Activated CD4-positive, CD25-positive, alpha-beta regulatory T cell treated with anti-CD3 and anti-CD28 coated beads, Interleukin-2, amount 50 U/mL, for 72 hours (primary cell): ENCODE results near the gene YEATS4.

ENCODE experiments used
- DNase-seq: peaks from one replicate; pipeline ENCODE4 v3.0.0; 2021

The YEATS4 gene

GRCh38 chr12:69396041-69396440 lies 36.5 kb downstream of the YEATS4 start:
- DNase-seq = no peak

DNA sequence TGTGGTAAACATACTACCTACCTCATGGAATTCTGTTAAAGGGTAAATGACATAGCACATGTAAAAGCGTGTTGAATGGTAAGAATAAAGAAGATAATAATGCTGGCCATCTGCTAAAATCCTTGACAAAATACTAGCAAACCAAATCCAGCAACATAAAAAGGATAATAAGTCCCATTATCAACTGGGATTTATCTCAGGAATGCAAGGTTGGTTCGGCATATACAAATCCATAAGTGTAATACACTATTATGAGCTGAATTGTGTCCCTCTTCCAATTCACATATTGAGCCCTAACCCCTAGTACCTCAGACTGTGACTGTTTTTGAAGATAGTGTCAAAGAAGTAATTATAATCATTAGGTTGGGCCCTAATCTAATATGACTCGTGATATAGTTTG lies 37.4 kb downstream of the YEATS4 start:
- DNase-seq = no peak

- no peak for DNase-seq
These were observed 38.4 kb downstream of the YEATS4 start for GRCh38 chr12:69397978-69398377.

DNA sequence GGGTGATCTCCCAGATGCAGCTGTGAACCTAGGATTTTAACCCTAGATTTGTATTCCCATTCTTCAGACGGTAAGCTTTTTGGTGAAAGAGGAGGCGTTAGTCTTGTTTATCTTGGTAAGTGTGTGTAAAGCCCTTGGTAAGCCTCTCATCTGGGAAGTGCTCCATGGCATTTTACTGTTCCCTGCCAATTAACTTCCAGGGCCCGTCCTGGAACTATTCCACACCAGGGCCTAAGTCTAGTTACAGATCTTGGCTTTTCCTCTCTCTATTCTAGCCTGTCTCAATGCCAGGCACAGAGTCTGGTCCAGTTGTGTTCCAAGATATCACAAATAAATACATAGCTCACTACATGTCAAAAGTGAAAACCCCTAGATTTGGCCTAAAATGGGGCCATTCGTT lies 42.4 kb downstream of the YEATS4 start:
- DNase-seq = no peak

GRCh38 chr12:69404851-69405565 lies 45.5 kb downstream of the YEATS4 start:
- no peak for DNase-seq

DNA sequence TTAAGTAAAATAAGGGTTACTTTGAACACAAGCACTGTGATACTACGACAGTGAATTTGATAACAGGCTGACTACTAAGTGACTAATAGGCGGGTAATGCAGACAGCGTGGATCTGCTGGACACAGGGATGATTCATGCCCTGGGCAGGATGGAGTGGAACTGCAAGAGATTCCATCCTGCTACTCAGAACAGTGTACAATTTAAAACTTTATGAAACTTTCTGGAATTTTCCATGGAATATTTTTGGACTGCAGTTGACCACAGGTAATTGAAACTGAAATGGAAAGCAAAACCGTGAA lies 46.0 kb downstream of the YEATS4 start:
- no peak for DNase-seq

DNA sequence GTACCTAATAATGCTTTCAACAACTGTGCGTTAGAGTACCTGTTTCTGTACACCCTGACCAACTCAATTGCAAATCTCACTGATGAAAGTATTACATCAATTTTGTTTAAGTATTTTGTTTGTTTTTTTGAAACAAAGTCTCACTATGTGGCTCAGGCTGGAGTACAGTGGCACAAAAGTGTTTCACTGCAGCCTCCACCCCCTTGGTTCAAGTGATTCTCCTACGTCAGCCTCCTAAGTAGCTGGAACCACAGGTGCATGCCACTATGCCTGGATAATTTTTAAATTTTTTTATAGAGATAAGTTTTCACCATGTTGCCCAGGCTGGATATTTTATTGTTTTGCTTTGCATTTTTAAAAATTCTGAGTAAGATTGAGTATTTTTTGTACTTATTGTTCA lies 46.7 kb downstream of the YEATS4 start:
- DNase-seq = no peak

DNA sequence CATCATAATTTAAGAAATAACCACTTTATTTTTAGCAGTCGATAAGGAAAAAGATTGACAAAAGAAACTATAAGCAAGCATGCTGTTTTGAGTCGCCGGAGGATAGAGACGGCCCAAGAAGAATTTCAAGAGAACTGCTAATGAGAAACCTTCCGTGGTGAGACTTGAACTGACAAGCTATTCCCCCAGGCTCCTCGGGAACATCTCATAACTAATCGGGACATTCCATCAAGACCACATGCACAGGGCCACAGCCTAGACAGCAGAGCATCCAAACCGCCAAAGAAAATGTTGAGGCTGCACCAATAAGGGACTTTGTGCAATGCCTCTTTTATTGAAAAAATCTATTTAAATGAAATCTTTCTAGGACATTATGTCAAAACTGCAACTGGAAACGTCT lies 51.0 kb downstream of the YEATS4 start:
- no peak for DNase-seq

GRCh38 chr12:69412655-69413054 lies 53.1 kb downstream of the YEATS4 start:
- DNase-seq = no peak

- DNase-seq = no peak
These were observed 56.1 kb downstream of the YEATS4 start for GRCh38 chr12:69415471-69416275.

DNA sequence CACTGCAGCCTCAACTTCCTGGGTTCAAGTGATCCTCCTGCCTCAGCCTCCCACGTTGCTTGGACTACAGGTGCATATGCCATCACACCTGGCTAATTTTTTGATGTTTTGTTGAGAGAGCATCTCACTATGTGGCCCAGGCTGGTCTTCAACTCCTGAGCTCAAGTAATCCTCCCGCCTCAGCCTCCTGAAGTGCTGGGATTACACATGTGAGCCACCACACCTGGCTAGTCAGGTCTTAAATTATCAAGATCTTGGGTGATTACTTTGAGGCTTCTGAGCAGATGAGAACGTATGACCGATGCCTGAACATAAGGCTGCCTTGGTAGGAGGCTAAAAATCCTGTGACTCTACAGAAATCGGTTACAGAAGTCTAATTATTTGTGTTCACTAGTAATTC lies 57.7 kb downstream of the YEATS4 start:
- no peak for DNase-seq

DNA sequence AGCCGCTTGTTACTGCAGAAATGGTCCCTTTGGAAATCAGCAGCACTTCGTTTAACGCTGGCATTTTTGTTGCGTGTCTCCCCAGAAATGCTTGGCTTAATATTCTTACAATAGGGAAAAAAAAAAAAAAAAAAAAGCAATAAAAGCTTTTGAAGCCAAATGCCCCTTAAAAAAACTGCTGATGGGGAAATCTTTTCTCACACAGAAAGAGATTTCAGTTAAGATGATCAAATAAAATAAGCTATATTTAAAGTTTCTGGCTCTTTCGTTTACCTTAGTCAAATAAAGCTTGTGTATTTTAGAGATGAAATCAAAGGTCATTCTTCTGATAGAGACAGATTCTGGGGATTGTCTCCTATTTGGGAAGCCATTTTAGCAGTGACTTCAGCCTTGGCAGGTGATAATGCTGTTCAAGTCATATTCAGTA lies 58.2 kb downstream of the YEATS4 start:
- no peak for DNase-seq

DNA sequence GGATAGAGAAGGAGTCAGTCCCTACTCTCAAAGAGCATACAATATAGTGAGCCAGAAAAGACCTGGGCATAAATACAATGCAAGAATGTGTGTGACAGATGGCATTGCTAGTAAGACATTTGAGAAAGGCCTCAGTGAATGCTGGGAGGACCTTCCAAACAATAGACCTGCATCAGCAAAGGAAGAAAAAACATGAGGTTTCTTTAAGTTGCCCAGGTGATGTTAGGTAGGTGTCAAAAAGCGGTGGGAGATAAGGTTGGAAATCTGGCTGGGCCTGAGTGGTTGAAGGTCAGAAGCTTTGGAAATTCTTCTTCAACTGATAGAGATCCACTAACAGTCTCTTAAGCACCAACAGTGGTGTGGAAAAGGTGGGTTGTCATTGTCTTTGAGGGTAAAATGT lies 60.2 kb downstream of the YEATS4 start:
- no peak for DNase-seq

- DNase-seq = no peak
These were observed 62.0 kb downstream of the YEATS4 start for GRCh38 chr12:69421548-69421947.

DNA sequence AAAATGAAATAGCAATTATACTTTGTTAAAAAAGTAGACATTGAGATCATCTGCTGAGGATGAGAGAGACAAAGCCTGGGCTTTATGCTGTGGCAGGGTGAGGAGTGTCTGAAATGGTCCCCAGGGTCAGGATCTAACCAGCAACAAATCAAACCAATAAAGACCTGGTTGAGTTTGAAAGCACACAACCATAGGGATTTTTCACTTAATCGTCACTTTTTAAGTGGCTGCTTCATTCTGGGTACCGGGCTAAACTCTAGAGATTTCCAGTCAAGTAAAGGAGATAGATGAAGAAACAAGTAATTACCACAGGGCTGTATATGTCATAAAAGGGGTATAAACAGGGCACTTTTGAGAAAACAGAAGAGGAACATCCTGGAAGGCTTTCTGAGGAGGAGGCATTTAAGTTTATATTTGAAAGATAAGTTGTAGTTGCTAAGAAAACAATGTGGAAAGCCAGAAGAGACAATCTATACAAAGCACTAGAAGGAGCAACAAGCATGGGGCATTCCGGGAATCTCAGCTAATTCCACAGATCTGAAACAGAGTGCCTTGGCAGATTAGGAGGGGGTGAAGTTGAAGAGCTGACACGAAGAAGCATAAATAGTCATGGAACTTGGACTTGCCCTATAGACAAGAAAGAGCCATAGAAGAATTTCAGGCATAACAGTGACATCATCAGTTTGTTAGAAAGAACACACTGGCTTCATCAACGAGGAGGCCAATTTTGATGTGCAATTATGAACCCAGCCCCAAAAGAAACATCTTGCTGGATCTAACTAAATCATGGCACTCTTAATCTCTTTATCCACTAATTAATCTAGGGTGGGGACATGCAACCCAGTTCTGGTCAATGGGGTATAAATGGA lies 63.7 kb downstream of the YEATS4 start:
- no peak for DNase-seq

DNA sequence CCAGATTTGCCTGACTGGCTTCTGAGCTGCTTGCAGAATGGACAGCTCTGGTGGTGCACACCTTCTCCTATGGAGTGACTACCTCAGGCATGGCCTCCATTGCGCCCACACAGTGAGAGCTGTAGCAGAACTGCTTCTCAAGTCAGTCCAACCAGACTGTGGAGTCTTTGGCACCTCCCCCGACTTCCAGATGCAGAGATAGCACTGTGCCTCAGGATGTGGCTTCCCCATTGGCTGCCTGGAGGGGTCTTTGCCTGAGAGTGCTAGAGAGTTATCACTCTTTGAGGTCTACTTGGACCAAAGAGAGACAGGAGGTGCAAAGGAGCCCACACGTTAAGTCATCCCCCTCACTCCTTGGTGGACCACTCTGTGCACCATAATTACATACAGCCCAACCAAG lies 65.9 kb downstream of the YEATS4 start:
- no peak for DNase-seq

- no peak for DNase-seq
These were observed 69.0 kb downstream of the YEATS4 start for GRCh38 chr12:69428351-69429073.

DNA sequence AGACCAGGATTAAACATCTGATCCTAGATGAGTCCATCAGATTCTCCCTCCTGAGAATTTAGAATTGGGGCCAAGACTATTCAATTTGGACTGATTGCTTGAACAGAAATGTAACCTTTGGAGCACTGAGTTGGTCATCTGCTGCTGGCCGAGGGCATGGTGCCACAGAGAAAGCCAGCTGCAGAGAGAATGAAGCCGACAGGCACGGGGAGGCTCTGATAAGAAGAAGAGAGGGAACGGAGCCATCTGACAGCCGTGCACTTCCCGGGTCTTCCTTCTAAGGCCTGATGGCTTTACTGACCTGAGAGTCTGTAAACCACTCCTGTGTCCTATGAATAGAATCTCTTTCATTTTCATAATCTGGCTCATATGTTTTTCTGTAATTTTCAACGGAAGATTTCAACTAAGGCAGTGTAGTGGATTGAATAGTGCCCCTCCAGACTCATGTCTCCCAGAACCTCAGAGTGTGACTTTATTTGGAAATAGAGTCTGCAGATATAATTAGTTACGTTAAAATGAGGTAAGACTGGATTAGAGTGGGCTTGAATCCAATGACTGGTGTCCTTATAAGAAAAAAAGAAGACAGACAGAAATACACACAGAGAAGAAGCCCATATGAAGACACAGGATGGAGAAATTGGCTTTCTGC lies 71.5 kb downstream of the YEATS4 start:
- no peak for DNase-seq

- DNase-seq = no peak
These were observed 72.2 kb downstream of the YEATS4 start for GRCh38 chr12:69431591-69432222.

- no peak for DNase-seq
These were observed 74.1 kb downstream of the YEATS4 start for GRCh38 chr12:69433653-69434052.

GRCh38 chr12:69435644-69436043 lies 76.1 kb downstream of the YEATS4 start:
- DNase-seq = no peak

DNA sequence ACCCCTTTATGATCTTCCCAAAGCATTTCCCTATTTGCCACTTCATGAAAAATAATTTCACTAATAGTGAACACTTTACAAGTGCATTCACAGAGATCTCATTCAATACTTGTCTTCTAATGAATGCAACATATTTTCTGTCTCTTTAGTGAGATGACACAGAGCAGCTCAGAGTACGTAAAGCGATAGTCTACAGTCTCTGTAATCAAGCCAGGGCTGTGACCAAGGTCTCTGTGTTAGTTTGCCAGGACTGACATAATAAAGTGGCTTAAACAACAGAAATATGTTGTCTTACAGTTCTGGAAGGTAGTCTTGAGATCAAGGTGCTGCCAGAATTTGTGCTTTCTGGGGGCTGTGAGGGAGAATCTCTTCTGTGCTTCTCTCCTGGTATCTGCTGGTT lies 77.5 kb downstream of the YEATS4 start:
- no peak for DNase-seq
